Measurements from ENCODE around the gene MEX3A.
A peak's percentile ranks its signal among the peaks of the same experiment; 100 is the strongest.

The MEX3A gene

GRCh38 chr1:156102633-156103511 is 20.6 kb upstream of the MEX3A start:
- DNase-seq (ENCODE audit: low read depth in 2 of 2) = no peak

GRCh38 chr1:156101880-156102279 is 19.6 kb upstream of the MEX3A start:
- DNase-seq (ENCODE audit: low read depth in 2 of 2) = no peak

- DNase-seq (ENCODE audit: low read depth in 2 of 2) = no peak
These were observed 18.1 kb upstream of the MEX3A start for GRCh38 chr1:156100205-156100995.

- no peak for DNase-seq (ENCODE audit: low read depth in 2 of 2)
These were observed 17.0 kb upstream of the MEX3A start for GRCh38 chr1:156099282-156099681.

- no peak for DNase-seq (ENCODE audit: low read depth in 2 of 2)
These were observed 16.5 kb upstream of the MEX3A start for GRCh38 chr1:156098784-156099183.

GRCh38 chr1:156097499-156098178 is 15.4 kb upstream of the MEX3A start:
- no peak for DNase-seq (ENCODE audit: low read depth in 2 of 2)

- DNase-seq (ENCODE audit: low read depth in 2 of 2) = peak; percentile 75 to 76
These were observed 14.6 kb upstream of the MEX3A start for GRCh38 chr1:156096640-156097391.

GRCh38 chr1:156095906-156096508 is 13.7 kb upstream of the MEX3A start:
- DNase-seq (ENCODE audit: low read depth in 2 of 2) = no peak

- no peak for DNase-seq (ENCODE audit: low read depth in 2 of 2)
These were observed 9.3 kb upstream of the MEX3A start for GRCh38 chr1:156091610-156092009.

GRCh38 chr1:156090840-156091188 is 8.5 kb upstream of the MEX3A start:
- DNase-seq (ENCODE audit: low read depth in 2 of 2) = peak; percentile 76 to 84

- DNase-seq (ENCODE audit: low read depth in 2 of 2) = no peak
These were observed 8.0 kb upstream of the MEX3A start for GRCh38 chr1:156090138-156090839.

- DNase-seq (ENCODE audit: low read depth in 2 of 2) = no peak
These were observed 7.4 kb upstream of the MEX3A start for GRCh38 chr1:156089704-156090103.

GRCh38 chr1:156086256-156086662 is 4.0 kb upstream of the MEX3A start:
- no peak for DNase-seq (ENCODE audit: low read depth in 2 of 2)

- DNase-seq (ENCODE audit: low read depth in 2 of 2) = no peak
These were observed 1.8 kb upstream of the MEX3A start for GRCh38 chr1:156083800-156084790.

GRCh38 chr1:156081917-156082308 is 352 bp downstream of the MEX3A start:
- DNase-seq (ENCODE audit: low read depth in 2 of 2) = no peak

GRCh38 chr1:156081180-156081916 is 917 bp downstream of the MEX3A start:
- DNase-seq (ENCODE audit: low read depth in 2 of 2) = no peak

GRCh38 chr1:156080863-156081179 is 1.4 kb downstream of the MEX3A start:
- DNase-seq (ENCODE audit: low read depth in 2 of 2) = no peak

GRCh38 chr1:156080241-156080862 is 1.9 kb downstream of the MEX3A start:
- no peak for DNase-seq (ENCODE audit: low read depth in 2 of 2)

Data from stimulated activated CD4-positive, alpha-beta T cell treated with anti-CD3 and anti-CD28 coated beads, Interleukin-1b, Interleukin-23, amount 100 ng/mL, for 1 hour (primary cell).